Tibial nerve (tissue), 4 donors: ENCODE measurements around the gene ATXN3. TPM values are rescaled to one million over a fixed set of nuclear protein-coding genes. Genes with fewer than 3 reads are reported as not detected.

ENCODE experiments used
- DNase-seq, 2 donors: peaks; one replicate each; pipeline ENCODE4 v3.0.0-alpha.2; 2019; ENCODE audit warnings: low spot score in 2 of 2
- H3K27ac ChIP-seq, 4 donors: fragments of 200-600 bp; sonication (generic) in 3 of 4; one replicate each; pipeline ENCODE4 v1.5.1; 2017 to 2019; ENCODE audit warnings: mild to moderate bottlenecking in 1 of 4
- H3K27me3 ChIP-seq, 2 donors: fragments of 200-600 bp; sonication (generic) in 1 of 2; one replicate each; pipeline versions ENCODE4 v1.5.1 to v1.6.0; 2017 to 2019
- H3K36me3 ChIP-seq, 3 donors: fragments of 200-600 bp; sonication (generic); one replicate each; pipeline ENCODE4 v1.5.1; 2018 to 2019
- H3K4me1 ChIP-seq, 4 donors: fragments of 200-600 bp; sonication (generic) in 3 of 4; one replicate each; pipeline ENCODE4 v1.5.1; 2017 to 2019
- H3K4me3 ChIP-seq, 4 donors: fragments of 200-600 bp; sonication (generic) in 3 of 4; one replicate each; pipeline ENCODE4 v1.5.1; 2017 to 2019; ENCODE audit warnings: mild to moderate bottlenecking in 1 of 4, moderate library complexity in 1 of 4
- H3K9me3 ChIP-seq, 4 donors: fragments of 200-600 bp; sonication (generic) in 3 of 4; one replicate each; pipeline ENCODE4 v1.5.1; 2017 to 2019
- EP300 ChIP-seq, 2 donors: sonication (generic); formaldehyde crosslinking; IDR thresholded peaks; one replicate each; pipeline ENCODE4 v1.6.1; 2017; ENCODE audit warnings: antibody characterized with exemption in 2 of 2, mild to moderate bottlenecking in 1 of 2
- POLR2A ChIP-seq, 2 donors: fragments of 450-650 bp; IDR thresholded peaks; one replicate each; pipeline ENCODE4 v1.6.1; 2017; ENCODE audit warnings: antibody characterized with exemption in 2 of 2, mild to moderate bottlenecking in 2 of 2, moderate library complexity in 2 of 2
- WGBS, 2 donors: methylation state at CpG; one replicate each; pipeline ENCODE4 v1.1.5; 2018; 5-methylcytosine and 5-hydroxymethylcytosine counted together
- total RNA-seq, 4 donors: library from RNA; depleted of rRNA; stranded (reverse); fragments of >200 nt; gene quantifications; one replicate each; pipeline ENCODE4 v1.1.0, GENCODE V29; 2016
- TF ChIP-seq, protein P1 (sequence below), 5 experiments: fragments of 200-600 bp in 3 of 5; fragments of 450-650 bp in 2 of 5; sonication (generic) in 3 of 5; IDR thresholded peaks; one replicate each; pipeline ENCODE4 v1.5.1; 2016 to 2019; ENCODE audit warnings: antibody characterized with exemption in 5 of 5, mild to moderate bottlenecking in 3 of 5, moderate library complexity in 2 of 5

Gene ATXN3
- total RNA-seq, 4 donors from 2014 or later = 35.0 to 75.7 (median 48.5) TPM

DNA sequence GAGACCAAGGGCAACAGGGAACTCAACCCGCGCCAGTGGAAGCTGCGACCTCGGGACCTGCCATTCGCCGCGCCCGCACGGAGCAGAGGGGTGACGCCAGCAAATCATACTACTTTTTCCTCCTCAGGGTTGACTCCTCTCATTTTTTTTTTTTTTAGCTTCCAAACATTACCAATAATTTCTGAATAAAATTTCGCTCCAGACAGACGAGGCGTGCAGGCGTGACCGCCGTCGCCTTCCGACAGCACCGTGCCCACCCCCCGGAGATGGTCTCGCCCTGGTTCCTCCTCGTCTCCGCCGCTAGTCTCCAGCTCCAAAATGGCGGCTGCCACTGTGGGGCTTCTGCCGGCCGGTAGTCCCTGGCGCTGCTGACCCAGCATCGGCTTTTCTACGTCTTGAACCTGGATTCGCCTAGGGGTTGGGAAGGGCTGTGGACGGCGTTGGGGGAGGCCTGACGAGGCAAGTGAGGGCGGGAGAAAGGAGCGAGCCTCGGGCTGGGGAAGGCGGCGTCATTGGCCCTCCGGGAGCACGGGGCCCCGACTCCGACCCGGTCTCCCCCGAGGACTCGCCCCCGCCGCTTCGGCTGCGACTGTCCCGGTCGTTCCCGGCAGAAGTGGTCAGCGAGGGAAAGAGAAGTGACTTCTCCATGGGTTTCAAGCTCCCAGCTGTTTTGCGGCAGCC lies 15.4 kb upstream of the ATXN3 start, which contains the start of the genes CPSF2 and NDUFB1:
Gene CPSF2 (plus strand): TSS at position 300 of the 681 bp plus-strand sequence. CDS start 9,016 bp downstream, outside the sequence.
Gene NDUFB1 (minus strand): TSS at position 37 of the 681 bp plus-strand sequence. CDS start 4,069 bp downstream, outside the sequence.
- DNase-seq = peak; percentile 52 to 78
- H3K4me3 ChIP-seq = peak within 1 kb of the TSS; percentile 77 to 97 (median 84)
- H3K9me3 ChIP-seq = no peaks in the 10 kb centered on the region
- WGBS, 2 donors = 0% methylated on average over 44 to 49 of the region's 55 CpGs
- TF ChIP-seq, protein P1, sequence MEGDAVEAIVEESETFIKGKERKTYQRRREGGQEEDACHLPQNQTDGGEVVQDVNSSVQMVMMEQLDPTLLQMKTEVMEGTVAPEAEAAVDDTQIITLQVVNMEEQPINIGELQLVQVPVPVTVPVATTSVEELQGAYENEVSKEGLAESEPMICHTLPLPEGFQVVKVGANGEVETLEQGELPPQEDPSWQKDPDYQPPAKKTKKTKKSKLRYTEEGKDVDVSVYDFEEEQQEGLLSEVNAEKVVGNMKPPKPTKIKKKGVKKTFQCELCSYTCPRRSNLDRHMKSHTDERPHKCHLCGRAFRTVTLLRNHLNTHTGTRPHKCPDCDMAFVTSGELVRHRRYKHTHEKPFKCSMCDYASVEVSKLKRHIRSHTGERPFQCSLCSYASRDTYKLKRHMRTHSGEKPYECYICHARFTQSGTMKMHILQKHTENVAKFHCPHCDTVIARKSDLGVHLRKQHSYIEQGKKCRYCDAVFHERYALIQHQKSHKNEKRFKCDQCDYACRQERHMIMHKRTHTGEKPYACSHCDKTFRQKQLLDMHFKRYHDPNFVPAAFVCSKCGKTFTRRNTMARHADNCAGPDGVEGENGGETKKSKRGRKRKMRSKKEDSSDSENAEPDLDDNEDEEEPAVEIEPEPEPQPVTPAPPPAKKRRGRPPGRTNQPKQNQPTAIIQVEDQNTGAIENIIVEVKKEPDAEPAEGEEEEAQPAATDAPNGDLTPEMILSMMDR (IDR thresholded peaks at IDR 0.05) = peak in 2 of 5 experiments; percentile 48 to 58
- TF ChIP-seq POLR2A (IDR thresholded peaks at IDR 0.05) (peak; percentile 43 to 69), EP300 (IDR thresholded peaks at IDR 0.05) (peak; percentile 19 to 87)
- peaks cover 0 to 59% (median 25%) of the 10 kb centered on the region in 4 donors for H3K4me1 ChIP-seq
- peaks cover 0 to 30% (median 0%) of the 10 kb centered on the region in 3 donors for H3K36me3 ChIP-seq
- no peaks in the 10 kb centered on the region for H3K27me3 ChIP-seq
- peak within 1 kb of the TSS; percentile 87 to 96 (median 92) for H3K27ac ChIP-seq

DNA sequence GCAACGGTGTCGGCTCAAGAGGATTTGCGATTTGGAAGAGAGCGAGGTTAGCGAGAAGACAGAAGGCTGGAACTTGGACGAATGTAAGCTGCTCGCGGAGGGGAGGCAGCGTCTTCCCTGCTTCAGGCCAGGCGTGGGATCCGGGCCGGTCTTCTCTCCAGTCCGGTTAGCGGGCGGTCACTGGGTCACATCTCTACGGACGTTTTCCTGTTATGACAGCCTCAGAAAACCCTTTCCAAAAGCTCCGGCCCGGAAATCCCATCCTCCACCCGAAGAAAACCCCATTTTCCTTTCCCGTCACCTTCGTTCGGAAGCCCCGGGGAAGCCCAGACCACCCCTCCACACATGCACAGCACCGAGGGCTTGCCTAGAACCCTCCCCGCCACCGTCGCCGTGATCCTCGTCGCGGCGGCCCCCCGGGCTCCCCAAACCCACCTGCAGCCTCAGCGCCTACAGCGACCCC lies 14.9 kb upstream of the ATXN3 start:
- H3K4me1 ChIP-seq = peaks cover 0 to 62% (median 25%) of the 10 kb centered on the region in 4 donors
- peaks cover 0 to 30% (median 0%) of the 10 kb centered on the region in 3 donors for H3K36me3 ChIP-seq
- peak overlapping the region; percentile 87 to 96 (median 92) for H3K27ac ChIP-seq
- H3K4me3 ChIP-seq = peak overlapping the region; percentile 77 to 97 (median 84)
- no peaks in the 10 kb centered on the region for H3K9me3 ChIP-seq
- 0 to 1% methylated on average over 36 of the region's 36 CpGs for WGBS, 2 donors
- no peaks in the 10 kb centered on the region for H3K27me3 ChIP-seq
- peak; percentile 21 to 23 for DNase-seq
- TF ChIP-seq EP300 (IDR thresholded peaks at IDR 0.05) (no peak), POLR2A (IDR thresholded peaks at IDR 0.05) (no peak)
- TF ChIP-seq, protein P1 (IDR thresholded peaks at IDR 0.05) = no peak

- DNase-seq = no peak
- Histone ChIP-seq H3K9me3 (no peaks in the 10 kb centered on the region), H3K27me3 (no peaks in the 10 kb centered on the region), H3K27ac (no peak overlapping the region), H3K4me1 (peaks cover 0 to 23% (median 11%) of the 10 kb centered on the region in 4 donors), H3K36me3 (peaks cover 0 to 2% (median 0%) of the 10 kb centered on the region in 3 donors), H3K4me3 (no peak overlapping the region)
- WGBS, 2 donors = 70 to 80% methylated on average over 5 of the region's 5 CpGs
- TF ChIP-seq, protein P1 (IDR thresholded peaks at IDR 0.05) = no peak
- TF ChIP-seq POLR2A (IDR thresholded peaks at IDR 0.05) (no peak), EP300 (IDR thresholded peaks at IDR 0.05) (no peak)
Observed at GRCh38 chr14:92109490-92109889, 3.1 kb upstream of the ATXN3 start.

DNA sequence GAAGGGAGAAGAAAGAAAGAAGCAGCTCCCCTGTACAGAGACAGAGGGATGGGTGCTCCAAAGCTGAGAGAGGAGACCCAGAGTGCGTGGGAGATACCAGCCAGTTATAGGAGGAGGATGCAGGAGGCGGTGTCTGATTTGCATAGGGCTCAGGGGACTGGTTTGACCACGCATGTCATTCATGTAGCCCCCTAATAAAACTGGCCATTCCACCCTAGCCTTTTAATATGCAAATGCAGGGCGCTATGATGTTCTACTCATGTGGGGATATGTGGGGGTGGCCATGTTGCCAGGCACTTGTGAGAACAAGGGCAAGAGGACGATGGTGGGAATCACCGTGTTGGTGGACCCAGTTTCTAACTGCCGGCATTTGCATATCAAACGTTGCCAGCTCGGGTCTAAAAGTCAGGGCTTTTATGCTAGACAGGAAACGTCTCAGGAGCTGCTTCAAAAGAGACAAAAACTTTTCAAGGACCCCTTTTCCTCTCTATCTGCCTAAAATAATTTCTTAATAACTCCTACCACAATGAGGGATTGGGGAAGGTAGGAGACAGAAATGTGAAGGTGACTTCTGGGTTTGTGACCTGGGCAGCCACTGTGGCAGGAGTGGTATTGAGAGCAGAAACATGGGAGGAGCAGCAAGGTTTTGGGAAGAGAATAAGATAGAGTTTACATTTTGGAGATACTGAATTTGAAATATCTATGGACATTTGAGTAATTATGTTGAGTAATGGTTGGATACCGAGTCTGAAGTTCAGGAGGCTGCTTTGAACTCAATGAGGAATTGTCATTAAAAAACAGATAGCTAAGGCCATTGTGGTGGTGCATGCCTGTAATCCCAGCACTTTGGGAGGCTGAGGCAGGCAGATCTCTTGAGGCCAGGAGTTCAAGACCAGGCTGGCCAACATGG lies 2.2 kb upstream of the ATXN3 start:
- Histone ChIP-seq H3K4me1 (peaks cover 0 to 32% (median 15%) of the 10 kb centered on the region in 4 donors), H3K36me3 (no peaks in the 10 kb centered on the region), H3K27ac (no peak overlapping the region), H3K9me3 (no peaks in the 10 kb centered on the region), H3K4me3 (no peak overlapping the region), H3K27me3 (no peaks in the 10 kb centered on the region)
- TF ChIP-seq POLR2A (IDR thresholded peaks at IDR 0.05) (no peak), EP300 (IDR thresholded peaks at IDR 0.05) (no peak)
- TF ChIP-seq, protein P1 (IDR thresholded peaks at IDR 0.05) = no peak
- WGBS, 2 donors = 21 to 22% methylated on average over 11 of the region's 11 CpGs
- DNase-seq = no peak
